ENCODE results near the gene RABGEF1. TPM values are rescaled to one million over a fixed set of nuclear protein-coding genes. Genes with fewer than 3 reads are reported as not detected.

Gene RABGEF1
- total RNA-seq, 1 experiment from 2014 or later, result 27.3 TPM

DNA sequence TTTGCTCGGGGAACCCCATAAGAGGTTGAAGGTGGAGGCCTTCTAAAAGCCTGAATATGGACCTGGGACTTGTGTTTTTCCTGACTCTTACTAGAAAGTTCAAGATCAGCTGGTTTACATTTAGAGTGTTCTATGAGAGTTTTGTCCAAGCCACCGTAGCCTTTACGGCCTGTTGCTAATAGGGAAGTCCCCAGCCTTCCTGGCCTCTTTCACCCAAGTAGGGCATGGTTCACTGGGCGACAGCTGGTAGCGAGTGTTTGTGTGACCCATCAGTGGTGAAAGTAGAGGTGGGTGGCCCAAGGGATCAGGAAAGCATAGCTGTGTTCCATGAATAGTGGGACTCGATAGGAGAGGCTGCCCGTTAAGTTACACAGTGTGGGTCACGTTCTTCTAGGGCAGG, 60.1 kb downstream of the RABGEF1 start:
- intact Hi-C loops (cut with micrococcal nuclease; ENCODE audit: unreplicated experiment), result no loop called here
- DNase-seq (ENCODE audit: low read depth, low spot score) (no peak), ATAC-seq (no peak)
- Histone ChIP-seq H3K4me3 (ENCODE audit: low read depth in 2 of 2, low read length in 2 of 2) (no peak overlapping the region), H3K4me1 (ENCODE audit: control insufficient read depth, insufficient read depth, low read length) (no peaks in the 10 kb centered on the region), H3K27ac (ENCODE audit: low read length) (no peak overlapping the region), H3K9me3 (ENCODE audit: control insufficient read depth, insufficient read depth, low read depth, low read length) (no peaks in the 10 kb centered on the region), H3K27me3 (ENCODE audit: control insufficient read depth, insufficient read depth, low read length) (no peaks in the 10 kb centered on the region), H3K36me3 (ENCODE audit: control insufficient read depth, insufficient read depth, low read length) (peaks cover 16% of the 10 kb centered on the region)
- no peak for TF ChIP-seq SIN3A (IDR thresholded peaks at IDR 0.05; ENCODE audit: borderline replicate concordance, insufficient read depth, low read depth, low read length)
- TF ChIP-seq, protein P1, sequence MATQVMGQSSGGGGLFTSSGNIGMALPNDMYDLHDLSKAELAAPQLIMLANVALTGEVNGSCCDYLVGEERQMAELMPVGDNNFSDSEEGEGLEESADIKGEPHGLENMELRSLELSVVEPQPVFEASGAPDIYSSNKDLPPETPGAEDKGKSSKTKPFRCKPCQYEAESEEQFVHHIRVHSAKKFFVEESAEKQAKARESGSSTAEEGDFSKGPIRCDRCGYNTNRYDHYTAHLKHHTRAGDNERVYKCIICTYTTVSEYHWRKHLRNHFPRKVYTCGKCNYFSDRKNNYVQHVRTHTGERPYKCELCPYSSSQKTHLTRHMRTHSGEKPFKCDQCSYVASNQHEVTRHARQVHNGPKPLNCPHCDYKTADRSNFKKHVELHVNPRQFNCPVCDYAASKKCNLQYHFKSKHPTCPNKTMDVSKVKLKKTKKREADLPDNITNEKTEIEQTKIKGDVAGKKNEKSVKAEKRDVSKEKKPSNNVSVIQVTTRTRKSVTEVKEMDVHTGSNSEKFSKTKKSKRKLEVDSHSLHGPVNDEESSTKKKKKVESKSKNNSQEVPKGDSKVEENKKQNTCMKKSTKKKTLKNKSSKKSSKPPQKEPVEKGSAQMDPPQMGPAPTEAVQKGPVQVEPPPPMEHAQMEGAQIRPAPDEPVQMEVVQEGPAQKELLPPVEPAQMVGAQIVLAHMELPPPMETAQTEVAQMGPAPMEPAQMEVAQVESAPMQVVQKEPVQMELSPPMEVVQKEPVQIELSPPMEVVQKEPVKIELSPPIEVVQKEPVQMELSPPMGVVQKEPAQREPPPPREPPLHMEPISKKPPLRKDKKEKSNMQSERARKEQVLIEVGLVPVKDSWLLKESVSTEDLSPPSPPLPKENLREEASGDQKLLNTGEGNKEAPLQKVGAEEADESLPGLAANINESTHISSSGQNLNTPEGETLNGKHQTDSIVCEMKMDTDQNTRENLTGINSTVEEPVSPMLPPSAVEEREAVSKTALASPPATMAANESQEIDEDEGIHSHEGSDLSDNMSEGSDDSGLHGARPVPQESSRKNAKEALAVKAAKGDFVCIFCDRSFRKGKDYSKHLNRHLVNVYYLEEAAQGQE (IDR thresholded peaks at IDR 0.05; ENCODE audit: insufficient read depth in 1 of 2, low read depth in 2 of 2, low read length in 1 of 2), result no peak
- TF ChIP-seq TCF7L2 (IDR thresholded peaks at IDR 0.05; ENCODE audit: low read depth, low read length), result no peak
- TF ChIP-seq, protein P2, sequence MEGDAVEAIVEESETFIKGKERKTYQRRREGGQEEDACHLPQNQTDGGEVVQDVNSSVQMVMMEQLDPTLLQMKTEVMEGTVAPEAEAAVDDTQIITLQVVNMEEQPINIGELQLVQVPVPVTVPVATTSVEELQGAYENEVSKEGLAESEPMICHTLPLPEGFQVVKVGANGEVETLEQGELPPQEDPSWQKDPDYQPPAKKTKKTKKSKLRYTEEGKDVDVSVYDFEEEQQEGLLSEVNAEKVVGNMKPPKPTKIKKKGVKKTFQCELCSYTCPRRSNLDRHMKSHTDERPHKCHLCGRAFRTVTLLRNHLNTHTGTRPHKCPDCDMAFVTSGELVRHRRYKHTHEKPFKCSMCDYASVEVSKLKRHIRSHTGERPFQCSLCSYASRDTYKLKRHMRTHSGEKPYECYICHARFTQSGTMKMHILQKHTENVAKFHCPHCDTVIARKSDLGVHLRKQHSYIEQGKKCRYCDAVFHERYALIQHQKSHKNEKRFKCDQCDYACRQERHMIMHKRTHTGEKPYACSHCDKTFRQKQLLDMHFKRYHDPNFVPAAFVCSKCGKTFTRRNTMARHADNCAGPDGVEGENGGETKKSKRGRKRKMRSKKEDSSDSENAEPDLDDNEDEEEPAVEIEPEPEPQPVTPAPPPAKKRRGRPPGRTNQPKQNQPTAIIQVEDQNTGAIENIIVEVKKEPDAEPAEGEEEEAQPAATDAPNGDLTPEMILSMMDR (IDR thresholded peaks at IDR 0.05), result no peak
- ChIA-PET POLR2A (no interaction called here), CTCF (no interaction called here)
- no TSS peak for BruUV-seq (replicated peaks)
- in situ Hi-C loops (cut with HindIII; ENCODE audit: low pct_unique_long_range_greater_than_20kb, low sequenced_read_pairs), result no loop called here

DNA sequence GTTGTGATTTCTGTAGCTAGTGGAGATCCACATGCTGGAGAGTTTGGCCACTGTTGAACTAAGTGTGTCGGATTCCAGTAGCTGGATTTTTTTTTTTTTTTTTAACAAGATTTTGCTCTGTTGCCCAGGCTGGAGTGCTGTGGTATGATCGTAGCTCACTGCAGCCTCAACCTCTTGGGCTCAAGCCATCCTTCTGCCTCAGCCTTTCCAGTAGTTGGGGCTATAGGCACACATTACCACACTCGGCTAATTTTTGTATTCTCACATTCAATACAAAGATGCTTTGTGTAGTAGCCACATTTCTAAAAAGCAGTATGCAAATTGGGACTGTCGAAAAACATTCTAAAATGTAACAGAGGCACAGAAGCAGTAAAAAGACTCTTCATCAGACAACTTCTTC, 63.5 kb downstream of the RABGEF1 start:
- ATAC-seq (no peak), DNase-seq (ENCODE audit: low read depth, low spot score) (no peak)
- Histone ChIP-seq H3K27me3 (ENCODE audit: control insufficient read depth, insufficient read depth, low read length) (no peaks in the 10 kb centered on the region), H3K9me3 (ENCODE audit: control insufficient read depth, insufficient read depth, low read depth, low read length) (no peaks in the 10 kb centered on the region), H3K27ac (ENCODE audit: low read length) (no peak overlapping the region), H3K4me3 (ENCODE audit: low read depth in 2 of 2, low read length in 2 of 2) (no peak overlapping the region), H3K4me1 (ENCODE audit: control insufficient read depth, insufficient read depth, low read length) (no peaks in the 10 kb centered on the region), H3K36me3 (ENCODE audit: control insufficient read depth, insufficient read depth, low read length) (peaks cover 11% of the 10 kb centered on the region)
- POLR2A ChIA-PET, result no interaction called here
- BruUV-seq (replicated peaks), result no TSS peak
- in situ Hi-C loops (cut with HindIII; ENCODE audit: low pct_unique_long_range_greater_than_20kb, low sequenced_read_pairs) (no loop called here), intact Hi-C loops (cut with micrococcal nuclease; ENCODE audit: unreplicated experiment) (no loop called here)
- CTCF ChIA-PET, result interaction anchor here (0.6 kb wide), 1 partner anchor 198 kb away, joined by 4 read pairs; no protein-coding TSS in a partner anchor
- TF ChIP-seq SIN3A (IDR thresholded peaks at IDR 0.05; ENCODE audit: borderline replicate concordance, insufficient read depth, low read depth, low read length), result no peak
- TF ChIP-seq POLR2AphosphoS5 (IDR thresholded peaks at IDR 0.05; ENCODE audit: low read depth, low read length), result no peak
- TF ChIP-seq, protein P1 (IDR thresholded peaks at IDR 0.05; ENCODE audit: insufficient read depth in 1 of 2, low read depth in 2 of 2, low read length in 1 of 2), result no peak
- TF ChIP-seq, protein P2 (IDR thresholded peaks at IDR 0.05), result no peak
- no peak for TF ChIP-seq TCF7L2 (IDR thresholded peaks at IDR 0.05; ENCODE audit: low read depth, low read length)

Measured in Panc1 (cell line).